GM21526 (cell line): ENCODE data around the gene SGSM1.

Experiments
- ATAC-seq: cut with Tn5 transposase; IDR thresholded peaks from one replicate; pipeline ENCODE4 v1.9.1; 2021; ENCODE audit warnings: moderate library complexity; ENCODE audit not compliant: unreplicated experiment, low FRiP score

Gene SGSM1

DNA sequence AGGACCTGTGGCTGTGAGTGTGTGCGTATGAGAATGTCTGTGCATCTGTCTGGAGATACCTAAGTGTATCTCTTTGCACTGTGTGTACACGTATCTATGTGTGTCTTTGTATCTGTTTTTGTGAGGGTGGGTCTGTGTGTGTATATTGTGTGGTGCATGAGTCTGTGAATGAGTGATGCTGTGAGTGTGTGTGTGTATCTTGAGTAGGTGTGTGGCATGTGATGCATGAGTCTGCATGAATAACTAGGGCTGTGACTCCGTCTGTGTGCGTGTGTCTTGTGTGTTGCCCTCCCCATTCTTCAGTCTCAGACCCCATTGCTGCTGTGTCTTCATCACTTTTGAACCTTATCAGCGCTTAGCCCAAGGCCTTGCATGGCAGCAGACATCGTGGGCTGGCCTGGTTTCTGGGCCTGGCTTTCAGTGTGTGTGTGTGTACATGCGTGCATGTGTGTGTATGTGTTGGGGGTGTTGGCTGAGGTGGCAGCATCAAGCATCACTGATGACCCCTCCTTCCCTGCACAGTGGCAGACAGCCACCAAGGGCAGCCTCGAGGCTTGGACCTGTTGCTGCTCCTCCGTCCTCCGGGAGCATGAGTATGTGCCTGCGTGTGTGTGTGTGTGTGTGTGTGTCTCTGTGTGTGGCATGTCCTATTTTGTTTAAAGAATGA lies 1.4 kb downstream of the SGSM1 start:
- no peak for ATAC-seq

DNA sequence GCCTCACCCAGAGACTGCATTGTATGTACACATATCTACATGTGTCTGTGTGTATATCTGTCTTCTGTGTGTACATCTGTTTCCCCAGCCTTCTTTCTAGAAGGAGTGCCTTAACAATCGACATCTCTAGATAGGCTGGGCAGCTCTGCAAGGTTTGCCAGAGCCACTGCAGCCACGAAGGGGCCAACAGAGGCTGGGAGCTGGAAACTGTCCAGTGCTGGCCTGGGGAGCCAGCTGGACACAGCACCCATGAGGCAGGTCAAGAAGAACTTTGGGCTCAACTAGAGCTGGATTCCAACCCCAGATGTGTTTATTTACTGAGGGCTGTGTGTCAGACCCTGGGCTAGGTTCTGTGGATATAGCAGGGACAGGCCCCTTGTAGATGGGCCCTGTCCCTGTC lies 3.3 kb downstream of the SGSM1 start:
- ATAC-seq: no peak

DNA sequence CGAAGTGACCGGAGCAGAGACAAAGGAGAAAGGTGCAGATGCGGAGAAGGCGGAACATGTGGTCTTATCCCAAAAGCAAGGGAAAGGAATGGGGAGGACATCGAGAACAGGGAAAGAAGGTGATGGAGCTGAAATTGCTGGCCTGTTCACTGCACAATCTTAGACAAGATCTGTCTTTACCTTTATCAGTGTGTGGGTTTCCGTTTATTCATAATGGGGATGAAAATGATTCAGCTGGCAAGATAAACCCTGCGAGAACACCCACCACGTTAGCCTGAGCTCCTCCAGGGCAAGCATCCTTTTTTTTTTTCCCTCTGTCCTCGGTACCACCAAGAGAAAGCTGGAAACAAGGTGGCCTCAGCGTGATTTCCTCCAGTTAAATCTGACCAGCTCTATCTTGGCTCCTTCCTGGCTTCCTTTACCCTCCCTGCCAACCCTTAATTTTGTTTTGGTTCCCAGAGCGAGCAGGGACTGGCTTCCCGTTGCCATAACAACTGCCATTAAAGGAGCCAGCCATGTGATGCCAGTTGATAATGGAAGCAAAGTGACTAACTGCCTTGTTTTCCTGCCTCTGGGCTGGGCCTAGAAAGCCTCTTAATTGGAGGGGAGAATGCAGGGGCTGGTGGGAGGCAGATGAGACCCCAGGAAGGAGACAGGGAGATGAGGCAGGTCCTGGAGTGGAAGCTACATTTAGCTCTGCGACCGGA lies 4.2 kb downstream of the SGSM1 start:
- no peak for ATAC-seq

DNA sequence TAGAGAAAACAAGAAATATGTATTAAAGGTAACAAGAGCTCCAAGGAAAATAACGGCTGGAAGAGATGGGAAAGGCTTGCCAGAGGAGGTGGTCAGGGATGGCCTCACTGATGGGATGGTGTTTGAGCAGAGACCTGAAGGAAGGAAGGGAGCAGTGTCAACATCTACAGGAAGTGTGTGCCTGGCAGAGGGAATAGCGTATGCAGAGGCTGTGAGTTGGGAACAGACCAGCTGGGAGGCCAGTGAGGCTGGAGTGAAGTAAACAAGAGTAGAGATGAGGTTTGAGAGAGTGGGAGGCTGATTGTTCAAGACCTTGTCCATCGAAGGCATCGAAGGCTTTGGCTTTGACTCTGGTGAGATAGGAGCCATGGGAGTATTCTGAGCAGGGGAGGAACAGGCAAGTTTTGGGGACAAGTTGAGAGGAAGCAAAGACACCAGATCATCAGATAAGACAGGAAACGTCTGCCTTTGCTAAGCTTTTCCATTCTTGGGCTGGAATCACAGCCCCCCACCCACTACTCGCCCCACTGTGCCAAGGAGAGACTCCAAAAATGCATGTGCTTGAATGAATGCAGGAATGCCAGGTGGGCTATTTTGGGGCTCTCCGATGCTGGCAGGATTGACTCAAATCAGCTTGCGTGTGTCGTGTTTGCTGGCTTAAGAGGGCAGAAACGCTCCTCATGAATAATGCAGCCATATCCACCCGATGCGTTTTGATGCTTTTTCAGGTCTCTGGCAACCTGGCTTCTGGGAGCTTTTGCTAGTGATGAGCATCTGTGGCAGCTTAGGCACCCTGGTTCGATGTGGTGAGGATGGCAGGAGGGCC lies 7.2 kb downstream of the SGSM1 start:
- no peak for ATAC-seq

DNA sequence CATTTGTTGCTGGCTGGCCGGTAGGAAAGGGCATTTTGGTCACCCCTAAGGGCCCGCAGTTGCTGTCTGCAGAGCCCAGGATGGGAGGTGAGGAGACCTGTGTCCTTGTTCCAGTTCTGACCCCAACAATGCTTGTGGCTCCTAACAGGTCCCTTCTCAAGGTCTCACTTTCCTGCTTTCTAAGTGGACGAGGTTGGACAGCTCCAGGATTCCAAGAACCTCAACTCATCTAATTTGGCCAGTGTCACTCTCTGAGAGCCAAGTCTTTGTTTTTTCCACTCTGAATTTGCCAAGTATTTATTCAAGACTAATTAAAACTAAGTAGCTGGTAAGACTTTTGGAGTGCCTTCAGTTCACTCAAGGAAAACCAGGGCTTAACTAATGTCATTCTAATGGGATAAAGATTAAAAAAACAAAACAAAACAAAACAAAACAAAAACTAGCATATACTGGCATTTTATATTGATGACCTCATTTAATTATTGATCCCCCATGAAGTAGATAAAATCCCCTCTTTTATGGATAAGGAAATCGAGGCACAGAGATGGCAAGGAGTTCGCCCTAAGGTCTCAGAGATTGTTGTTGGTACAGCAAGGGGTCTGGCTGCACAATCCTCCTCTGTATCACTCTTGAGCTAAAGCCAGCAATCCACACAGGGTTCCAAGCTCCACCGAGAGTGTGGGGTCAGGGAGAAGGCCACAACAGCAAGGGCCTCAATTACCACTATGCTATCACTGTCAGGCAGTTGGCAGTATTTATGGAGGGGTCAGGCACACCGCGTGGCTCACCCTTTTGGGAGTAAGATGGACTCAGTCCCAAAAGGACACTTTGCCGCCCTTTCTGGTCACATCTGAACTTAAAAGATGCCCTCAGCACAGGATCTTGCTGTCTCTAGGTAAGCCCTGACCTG lies 8.1 kb downstream of the SGSM1 start:
- ATAC-seq: no peak

DNA sequence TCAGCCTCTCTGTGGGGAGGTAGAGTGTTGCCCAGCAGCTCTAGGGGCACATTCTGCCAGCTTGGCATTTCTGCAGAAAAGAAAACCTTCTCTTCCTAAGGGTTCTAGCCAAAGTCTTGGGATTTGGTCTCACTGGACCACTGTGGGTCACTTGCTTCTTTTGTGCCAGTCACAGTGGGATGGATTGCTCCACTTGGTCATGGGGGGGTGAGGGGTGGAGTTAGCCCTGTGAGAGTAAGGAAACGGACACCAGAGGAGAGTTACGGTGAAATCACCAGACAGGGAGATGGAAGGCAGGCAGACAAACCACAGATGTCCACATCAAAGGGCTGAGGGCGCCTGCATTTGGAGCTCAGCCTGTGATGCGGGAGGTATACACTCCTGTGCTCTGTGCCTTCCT lies 10.8 kb downstream of the SGSM1 start:
- ATAC-seq: no peak

DNA sequence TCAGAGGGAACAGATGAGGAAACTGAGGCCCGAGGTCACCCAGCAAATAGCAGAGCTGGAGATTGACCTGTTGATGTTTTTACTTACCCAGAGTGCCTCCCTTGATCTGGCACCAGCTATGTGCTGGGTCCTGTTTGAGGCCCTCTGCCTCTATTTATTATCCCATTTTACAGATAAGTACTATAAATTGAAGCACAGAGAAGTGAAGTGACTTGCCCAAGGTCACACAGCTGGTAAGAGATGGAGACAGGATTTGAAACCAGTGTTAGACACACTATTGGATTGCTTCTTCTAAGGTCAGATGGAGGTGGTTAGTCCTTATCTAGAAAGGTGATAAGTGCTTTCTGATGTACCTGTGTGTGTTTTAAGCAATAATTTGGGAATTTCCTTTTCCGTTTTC lies 13.5 kb downstream of the SGSM1 start:
- no peak for ATAC-seq

DNA sequence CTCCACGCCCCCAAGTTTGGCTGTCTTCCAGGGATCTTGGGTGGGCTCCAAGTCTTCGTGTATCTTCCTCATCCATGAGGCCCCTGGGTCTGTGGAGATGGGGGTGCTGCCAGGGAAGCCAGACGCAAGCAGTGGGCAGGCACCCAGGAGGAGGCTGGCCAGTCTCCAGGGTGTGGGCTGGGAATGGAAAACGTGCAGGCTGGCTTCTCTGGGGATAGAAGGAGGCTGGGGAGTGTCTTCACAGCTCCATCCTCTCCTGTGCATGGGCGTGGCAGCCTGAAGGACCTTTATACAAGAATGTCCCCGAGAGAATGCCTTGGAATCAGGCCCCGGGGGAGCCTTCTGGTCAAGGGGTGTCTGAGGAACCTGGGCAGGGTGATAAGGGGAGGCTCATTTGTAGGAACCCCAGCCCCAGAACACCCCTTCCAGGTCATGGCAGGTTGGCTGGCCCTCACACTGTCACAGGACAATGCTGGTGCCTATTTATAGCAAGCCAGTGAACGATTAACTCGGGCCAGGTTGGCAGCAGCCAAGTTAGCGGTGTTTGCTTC lies 14.0 kb downstream of the SGSM1 start:
- no peak for ATAC-seq

DNA sequence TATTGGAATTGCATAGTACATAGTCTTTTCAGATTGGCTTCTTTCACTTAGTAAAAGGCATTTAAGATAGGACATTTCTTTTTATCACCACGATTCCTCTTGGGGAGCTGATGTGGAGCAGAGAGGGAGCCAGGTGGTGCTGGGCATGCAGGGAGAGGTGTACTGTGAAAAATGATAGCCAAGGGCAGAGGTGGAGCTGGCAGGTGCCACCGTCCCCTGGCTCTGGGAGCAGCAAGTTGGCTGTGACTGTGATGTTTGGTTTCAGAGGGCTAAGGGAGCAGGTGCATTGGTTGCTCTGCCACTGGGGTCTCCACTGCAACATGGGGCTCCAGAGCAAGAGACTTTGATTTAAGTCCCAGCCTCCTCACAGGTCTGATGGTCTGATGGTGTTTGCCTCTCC lies 16.5 kb downstream of the SGSM1 start:
- ATAC-seq: no peak

DNA sequence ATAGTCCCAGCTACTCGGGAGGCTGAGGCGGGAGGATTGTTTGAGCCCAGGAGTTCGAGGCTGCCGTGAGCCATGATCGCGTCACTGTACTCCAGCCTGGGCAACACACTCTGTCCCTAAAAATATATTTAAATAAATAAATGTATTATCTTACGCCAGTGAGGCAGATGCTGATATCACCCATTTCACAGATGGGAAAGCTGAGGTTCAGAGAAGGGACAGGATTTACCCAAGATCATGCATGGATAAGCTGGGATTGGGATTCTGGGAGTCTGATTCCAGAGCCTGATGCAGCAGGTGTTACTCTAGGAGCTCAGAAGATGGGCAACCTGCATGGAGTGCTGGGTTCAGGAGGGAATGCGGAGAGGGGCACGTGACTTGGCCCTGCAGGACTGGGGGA lies 17.8 kb downstream of the SGSM1 start:
- no peak for ATAC-seq

DNA sequence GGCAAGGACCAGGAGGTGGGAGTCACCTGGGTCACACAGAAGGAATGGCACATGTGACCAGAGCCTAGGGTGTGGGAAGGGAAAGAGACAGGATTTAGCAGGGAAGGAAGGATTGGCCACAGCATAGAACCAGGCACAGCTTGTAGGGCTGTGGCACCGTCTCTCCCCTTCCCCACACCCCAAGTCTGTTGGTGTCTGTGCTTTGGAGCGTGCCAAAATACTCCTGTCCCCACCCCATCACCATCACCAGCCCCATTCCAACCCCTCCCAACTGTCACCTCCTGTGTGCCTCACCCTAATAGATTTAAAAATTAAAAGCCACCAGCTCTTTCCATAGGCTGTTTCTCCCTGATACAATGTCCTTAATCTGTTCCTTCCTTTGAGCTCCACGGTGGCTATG lies 18.2 kb downstream of the SGSM1 start:
- no peak for ATAC-seq

DNA sequence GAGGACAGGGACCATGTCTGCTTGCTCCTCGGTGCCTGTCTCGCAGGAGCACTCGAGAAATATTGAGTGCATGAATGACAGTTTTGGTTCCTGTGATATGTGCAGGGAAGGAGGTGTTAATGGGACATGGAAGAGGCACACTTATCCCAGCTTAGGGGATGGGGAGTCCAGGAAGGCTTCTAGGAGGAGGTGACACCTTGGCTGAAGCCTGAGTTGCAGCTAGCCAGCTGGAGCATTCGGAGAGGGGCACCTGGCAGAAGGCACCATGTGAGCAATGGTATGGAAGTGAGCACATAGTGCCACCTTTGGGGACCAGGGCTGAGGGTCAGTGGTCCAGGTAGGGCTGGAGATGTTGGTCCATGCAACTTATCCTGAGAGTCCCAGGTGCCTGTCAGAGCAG lies 18.9 kb downstream of the SGSM1 start:
- ATAC-seq: no peak

DNA sequence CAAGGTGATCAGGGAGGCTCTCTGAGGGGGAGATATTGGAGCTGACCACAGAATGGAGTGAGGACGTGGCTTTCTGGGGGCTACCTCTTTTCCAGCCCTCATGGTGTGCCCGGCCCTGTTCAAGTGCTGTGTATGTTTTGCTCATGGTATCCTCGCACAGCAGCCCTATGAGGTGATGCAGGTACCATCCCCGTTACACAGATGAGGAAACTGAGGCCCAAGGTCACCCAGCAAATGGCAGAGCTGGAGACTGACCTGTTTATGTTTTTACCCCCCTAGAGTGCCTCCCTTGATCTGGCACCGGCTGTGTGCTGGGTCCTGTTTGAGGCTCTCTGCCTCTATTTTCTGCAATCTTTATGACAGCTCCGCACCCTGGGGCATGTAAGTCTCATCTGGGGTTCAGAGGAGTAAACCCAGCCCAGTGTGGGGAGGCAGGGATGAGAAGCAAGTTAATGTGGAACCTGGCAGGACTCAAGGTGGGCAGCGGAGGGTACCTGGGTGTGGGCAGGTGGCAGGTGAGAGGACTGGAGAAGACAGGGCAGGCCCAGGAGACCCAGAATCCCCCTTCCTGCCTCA lies 20.8 kb downstream of the SGSM1 start:
- no peak for ATAC-seq

DNA sequence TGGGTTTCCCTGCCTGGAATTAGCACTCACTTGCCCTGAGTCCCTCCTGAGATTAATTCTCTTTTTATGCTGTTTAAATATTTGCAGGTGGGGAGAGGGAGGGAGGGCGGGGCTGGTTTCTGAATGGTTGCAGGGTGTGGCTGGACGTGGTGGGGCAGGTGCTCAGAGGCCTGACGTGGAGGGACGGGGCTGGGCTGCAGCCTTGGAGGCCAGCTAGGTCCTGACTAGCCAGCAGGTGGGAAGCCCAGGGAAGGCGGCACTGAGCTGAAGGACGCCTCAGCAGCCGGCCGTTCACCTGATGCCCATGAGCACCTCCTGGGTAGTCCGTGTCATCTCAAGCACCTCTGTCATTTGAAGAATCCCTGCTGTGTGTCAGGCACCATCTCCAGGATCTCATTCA lies 21.3 kb downstream of the SGSM1 start:
- ATAC-seq: no peak

DNA sequence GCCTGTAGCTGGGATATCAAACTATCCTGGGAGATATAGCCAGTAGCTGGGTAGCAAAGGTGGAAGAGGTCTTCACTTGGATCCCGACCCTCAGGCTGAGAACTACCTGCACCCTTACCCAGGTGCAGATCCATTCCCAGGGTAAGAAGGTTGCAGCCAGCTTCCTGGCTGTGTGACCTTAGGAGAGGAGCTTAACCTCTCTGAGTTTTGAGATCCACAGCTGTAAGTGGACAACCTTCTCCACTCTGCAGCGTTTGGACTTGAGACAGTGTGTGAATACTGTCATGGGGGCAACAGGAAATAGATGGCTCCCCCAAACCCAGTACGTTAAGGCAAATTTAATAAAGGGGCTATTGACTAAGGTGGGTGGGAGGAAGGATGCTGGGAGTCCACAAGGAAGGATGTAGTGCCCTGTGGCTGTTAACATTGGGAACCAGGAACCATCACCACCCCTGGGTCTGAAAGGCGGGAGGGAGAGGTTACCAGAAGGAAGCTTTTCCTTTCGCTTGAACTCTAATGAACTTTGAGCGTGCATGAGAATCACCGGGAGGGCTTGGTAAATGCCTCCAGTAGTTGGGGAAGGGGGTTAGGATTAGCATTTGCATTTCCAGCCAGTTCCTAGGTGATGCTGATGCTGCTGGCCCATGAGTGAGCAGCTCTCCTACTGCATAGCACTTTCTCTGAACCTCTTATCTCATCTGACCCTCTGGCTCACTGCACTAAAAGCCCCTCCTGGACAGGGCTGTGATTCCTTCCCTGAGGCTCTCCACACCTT lies 24.4 kb downstream of the SGSM1 start:
- ATAC-seq: no peak

DNA sequence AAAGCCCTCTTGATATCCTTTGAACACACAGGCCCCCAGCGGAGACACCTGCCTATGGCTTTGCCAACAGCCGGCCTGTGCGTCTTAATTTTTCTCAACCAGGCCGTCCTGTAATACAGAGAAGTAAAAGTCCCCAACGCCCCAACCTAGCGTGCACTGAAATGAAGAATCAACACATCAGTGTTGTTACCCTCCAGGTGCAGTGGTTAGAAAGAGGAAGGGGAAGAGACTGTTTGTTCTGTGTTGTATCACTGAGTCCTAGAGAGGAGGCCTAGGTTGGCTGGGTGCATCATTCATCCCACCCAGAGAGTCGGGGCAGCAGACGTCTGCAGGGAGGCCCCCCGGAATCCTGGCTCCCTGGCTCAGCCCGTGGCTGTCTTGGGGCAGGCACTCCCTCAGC lies 25.7 kb downstream of the SGSM1 start:
- no peak for ATAC-seq

DNA sequence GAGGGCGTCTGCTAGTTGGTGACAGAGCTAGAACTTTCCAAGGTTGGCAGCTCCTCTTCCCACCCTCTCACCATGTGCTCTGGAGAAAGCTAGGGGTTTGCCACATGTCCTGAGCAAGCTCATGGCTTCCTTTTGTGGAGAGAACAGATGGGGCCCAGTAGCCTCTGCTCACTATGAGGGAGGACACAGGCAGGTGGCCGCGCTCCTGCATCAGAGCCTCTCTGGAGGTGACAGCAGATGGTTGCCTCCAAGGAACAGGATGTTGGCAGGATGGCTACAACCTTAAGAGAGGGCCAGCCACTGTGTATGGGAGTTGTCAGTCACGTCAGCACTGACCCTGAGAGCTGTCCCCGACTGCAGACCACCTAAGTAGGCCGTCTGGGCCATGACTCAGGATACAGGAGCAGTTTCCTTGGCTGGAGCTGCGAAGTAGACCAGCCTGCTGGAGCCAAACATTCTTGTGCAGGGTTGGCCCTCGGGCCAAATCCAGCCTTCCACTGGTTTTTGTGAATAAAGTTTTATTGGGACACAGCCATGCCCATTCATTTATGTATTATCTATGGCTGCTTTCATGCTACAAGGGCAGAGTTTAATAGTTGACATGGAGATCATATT lies 28.0 kb downstream of the SGSM1 start:
- ATAC-seq: no peak

DNA sequence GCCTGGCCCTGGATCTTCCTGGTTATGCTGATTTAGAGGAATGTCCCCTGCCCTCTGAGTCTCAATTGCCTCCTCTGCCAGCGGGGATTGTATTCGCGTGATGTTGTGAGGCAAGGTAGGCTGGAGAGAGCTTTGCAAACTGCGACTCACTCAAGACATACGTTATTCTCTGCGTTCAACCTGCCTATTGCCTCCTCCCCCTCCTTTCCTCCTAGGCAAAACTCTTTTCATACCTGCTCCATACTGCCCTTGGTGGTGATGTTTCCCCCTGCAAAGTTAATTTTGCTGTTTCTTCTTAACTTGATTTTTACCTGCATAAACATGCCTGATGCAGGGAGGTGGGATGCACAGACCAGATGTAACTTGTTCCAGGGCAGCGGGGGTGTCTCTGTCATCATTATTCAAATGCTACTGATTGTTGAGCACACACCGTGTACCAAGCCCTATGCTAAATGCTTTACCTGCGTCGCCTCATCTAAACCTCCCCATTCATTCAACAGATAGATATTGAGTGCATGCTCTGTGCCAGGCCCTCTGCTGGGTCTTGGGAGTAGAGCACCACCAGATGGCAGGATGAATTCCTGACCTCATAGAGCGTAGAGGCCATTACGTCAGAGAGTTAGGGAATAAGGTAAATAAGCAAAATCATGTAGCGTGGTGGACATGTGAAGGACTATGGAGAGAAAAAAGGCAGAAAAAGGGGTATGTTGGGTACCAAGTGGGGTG lies 29.0 kb downstream of the SGSM1 start:
- no peak for ATAC-seq
